HepG2 (cell line): ENCODE results near the gene DACT2. TPM values are rescaled to one million over a fixed set of nuclear protein-coding genes. Genes with fewer than 3 reads are reported as not detected.

Source experiments
- ATAC-seq: fragments of 200-7000 bp; cut with Tn5 transposase; 3 replicates; pipeline ENCODE4 v1.9.1; 2020; ENCODE audit warnings: mild to moderate bottlenecking, moderate library complexity
- BruUV-seq: library from RNA; stranded (reverse); fragments of 400-500 nt; replicated peaks from 2 replicates; lab custom pipeline; 2021; lab: Mats Ljungman, UMichigan
- CTCF ChIA-PET: fragments of 300-600 bp; formaldehyde crosslinking; extraction: SDS; loops from one replicate; lab custom pipeline; 2021; ENCODE audit warnings: low total read pairs, inconsistent platforms, low intra/inter-chr PET ratio; lab: Yijun Ruan, JAX
- POLR2A ChIA-PET: fragments of 350-600 bp; sonication (Branson Sonifier 250); formaldehyde crosslinking; loops from one replicate; lab custom pipeline; 2020; ENCODE audit warnings: antibody characterized with exemption, inconsistent platforms; lab: Yijun Ruan, JAX
- DNase-seq: peaks from one replicate; pipeline ENCODE4 v3.0.0-alpha.2; 2015; ENCODE audit warnings: low spot score
- FAIRE-seq: peaks from 3 replicates; lab custom pipeline; 2011; peaks lifted over from hg19 to GRCh38; lab: Jason Lieb, UNC
- H2AFZ ChIP-seq: one replicate; pipeline ENCODE4 v1.6.1; 2011; ENCODE audit warnings: low read length, inconsistent platforms
- H3K27ac ChIP-seq: fragments of 300-600 bp; 3 replicates; pipeline ENCODE4 v1.8.0; 2011; ENCODE audit warnings: mixed run types, mild to moderate bottlenecking, mixed read lengths, low read length, inconsistent platforms; ENCODE audit not compliant: insufficient read depth; ENCODE audit errors: extremely low read length
- H3K27me3 ChIP-seq, 2 experiments: fragments of 200-600 bp in 1 of 2; 2 replicates in 1 of 2; 3 replicates in 1 of 2; pipeline versions ENCODE4 v1.6.0 to v1.8.0; 2011; ENCODE audit warnings: low read length in 2 of 2, mild to moderate bottlenecking in 2 of 2, moderate library complexity in 2 of 2, inconsistent platforms in 1 of 2; ENCODE audit not compliant: insufficient read depth in 2 of 2, control insufficient read depth in 1 of 2
- H3K36me3 ChIP-seq, 2 experiments: fragments of 200-600 bp in 1 of 2; replicated peaks in 1 of 2; 2 replicates in 1 of 2; 3 replicates in 1 of 2; pipeline versions ENCODE4 v1.5.1 to v1.8.0; 2011; ENCODE audit warnings: low read length in 2 of 2, inconsistent platforms in 1 of 2; ENCODE audit not compliant: insufficient read depth in 2 of 2, control insufficient read depth in 1 of 2
- H3K4me1 ChIP-seq: 2 replicates; pipeline ENCODE4 v1.5.1; 2012; ENCODE audit warnings: low read length, inconsistent platforms; ENCODE audit not compliant: insufficient read depth
- H3K4me2 ChIP-seq: 2 replicates; pipeline ENCODE4 v1.6.0; 2011; ENCODE audit warnings: low read depth, low read length, inconsistent platforms
- H3K4me3 ChIP-seq, 3 experiments: fragments of 200-600 bp in 1 of 3; sonication (generic), shearing (Covaris generic) in 1 of 3; replicated peaks in 1 of 3; 2 replicates each; pipeline ENCODE4 v1.5.1; 2011 to 2016; ENCODE audit warnings: low read length in 3 of 3, inconsistent platforms in 2 of 3, low read depth in 2 of 3, mild to moderate bottlenecking in 2 of 3, control low read depth in 1 of 3, mixed read lengths in 1 of 3; ENCODE audit not compliant: insufficient read depth in 1 of 3
- H3K79me2 ChIP-seq: one replicate; pipeline ENCODE4 v1.6.1; 2011; ENCODE audit warnings: low read length, inconsistent platforms; ENCODE audit not compliant: insufficient read depth
- H3K9ac ChIP-seq: 2 replicates; pipeline ENCODE4 v1.6.0; 2011; ENCODE audit warnings: mild to moderate bottlenecking, low read depth, low read length, inconsistent platforms; ENCODE audit not compliant: insufficient read depth
- H3K9me3 ChIP-seq: 2 replicates; pipeline ENCODE4 v1.5.1; 2012; ENCODE audit warnings: mild to moderate bottlenecking, low read length
- H4K20me1 ChIP-seq: 2 replicates; pipeline ENCODE4 v1.6.0; 2011; ENCODE audit warnings: inconsistent platforms, mild to moderate bottlenecking, low read length, moderate library complexity; ENCODE audit not compliant: insufficient read depth
- HDAC1 ChIP-seq: sonication (generic); formaldehyde crosslinking; IDR thresholded peaks from 2 replicates; pipeline ENCODE4 v1.5.1; 2020; ENCODE audit warnings: mild to moderate bottlenecking, missing genetic modification reagents
- MEF2D ChIP-seq: sonication (generic); formaldehyde crosslinking; IDR thresholded peaks from 2 replicates; pipeline ENCODE4 v1.5.1; 2020; ENCODE audit warnings: mild to moderate bottlenecking, missing genetic modification reagents
- PAXIP1 ChIP-seq: sonication (generic); formaldehyde crosslinking; conservative IDR thresholded peaks from 2 replicates; pipeline ENCODE4 v1.4.0; 2020; ENCODE audit warnings: mild to moderate bottlenecking, missing genetic modification reagents, moderate library complexity
- STAG1 ChIP-seq: sonication (generic); formaldehyde crosslinking; IDR thresholded peaks from 2 replicates; pipeline ENCODE4 v1.4.0; 2020; ENCODE audit warnings: missing genetic modification reagents
- TFE3 ChIP-seq: IDR thresholded peaks from 2 replicates; pipeline ENCODE4 v1.6.1; 2016
- ZNF263 ChIP-seq: sonication (generic); formaldehyde crosslinking; IDR thresholded peaks from 2 replicates; pipeline ENCODE4 v1.4.0; 2020; ENCODE audit warnings: missing genetic modification reagents
- ZNF724P ChIP-seq: sonication (generic); formaldehyde crosslinking; IDR thresholded peaks from 2 replicates; pipeline ENCODE4 v1.8.0; 2022; ENCODE audit warnings: missing genetic modification reagents, borderline replicate concordance
- WGBS: methylation state at CpG from one replicate; pipeline ENCODE4 v1.1.6; 2017; ENCODE audit warnings: low lambda C conversion rate; 5-methylcytosine and 5-hydroxymethylcytosine counted together
- in situ Hi-C: cut with HindIII; loops from 2 replicates; pipeline ENCODE4 v1.10.0; 2017; ENCODE audit warnings: low pct_unique_long_range_greater_than_20kb; ENCODE audit not compliant: extremely low pct_ligation_motif_present
- intact Hi-C: fragments of 100-400 bp; cut with micrococcal nuclease; formaldehyde crosslinking; loops from one replicate; pipeline ENCODE4 v1.10.0; 2022; ENCODE audit not compliant: unreplicated experiment
- polyA plus RNA-seq, 8 experiments: library from polyadenylated mRNA; depleted of rRNA in 3 of 8; stranded (reverse) in 7 of 8; unstranded in 1 of 8; fragments of >200 nt; fragmentation: Illumina TruSeq in 4 of 8; extraction: Trizol in 4 of 8; gene quantifications; 2 replicates each; pipeline versions ENCODE4 v1.2.1 to v1.2.3, GENCODE V29; 2011 to 2016; ENCODE audit warnings: low read depth in 4 of 8, missing spikeins in 1 of 8, mixed read lengths in 1 of 8; ENCODE audit not compliant: insufficient read depth in 1 of 8
- total RNA-seq, 5 experiments: library from RNA; depleted of rRNA; stranded (reverse); fragments of >200 nt; fragmentation: Illumina TruSeq; extraction: Trizol; gene quantifications; 2 replicates each; pipeline ENCODE4 v1.2.3, GENCODE V29; 2016; ENCODE audit warnings: low read depth in 1 of 5
- TF ChIP-seq, protein P1 (sequence below): IDR thresholded peaks from 2 replicates; pipeline ENCODE4 v1.4.0; 2020; ENCODE audit warnings: mild to moderate bottlenecking, missing genetic modification reagents
- TF ChIP-seq, protein P2 (sequence below): sonication (generic); formaldehyde crosslinking; IDR thresholded peaks from 2 replicates; pipeline ENCODE4 v1.5.0; 2020; ENCODE audit warnings: mild to moderate bottlenecking, missing genetic modification reagents, moderate library complexity

The DACT2 gene
- total and polyA plus RNA-seq, 2 of the 13 experiments (the other 11 are each of a cell fraction or from before 2014, with no cell fraction given), result 0.15 TPM; not detected in 1

GRCh38 chr6:168347053-168347452 is 27.5 kb upstream of the DACT2 start (continued):
- TF ChIP-seq PAXIP1, result no peak
- no peak for TF ChIP-seq ZNF263 (CRISPR knock-in tag)
- no peak for TF ChIP-seq MEF2D (CRISPR knock-in tag)
- no peak for TF ChIP-seq ZNF724P (CRISPR knock-in tag)

GRCh38 chr6:168345896-168346754 is 26.5 kb upstream of the DACT2 start:
- Histone ChIP-seq H3K27ac (no peak overlapping the region), H3K9me3 (no peaks in the 10 kb centered on the region), H2AFZ (no peak overlapping the region), H3K4me1 (peaks cover 15% of the 10 kb centered on the region), H4K20me1 (no peaks in the 10 kb centered on the region), H3K36me3 (no peaks in the 10 kb centered on the region), H3K27me3 (peaks cover 0 to 17% of the 10 kb centered on the region in 2 experiments; a peak in 3 of 5 replicates), H3K9ac (no peak overlapping the region), H3K79me2 (no peaks in the 10 kb centered on the region), H3K4me3 (peak overlapping the region in 1 of 3 experiments; percentile 34; a peak in 1 of 6 replicates), H3K4me2 (peak overlapping the region; percentile 38)
- ChIA-PET POLR2A (no interaction called here), CTCF (no interaction called here)
- WGBS, result 67% methylated on average over 19 of the region's 33 CpGs
- in situ Hi-C loops, result no loop called here
- intact Hi-C loops, result no loop called here
- BruUV-seq, result no TSS peak
- FAIRE-seq (no peak), ATAC-seq (peak; percentile 68), DNase-seq (no peak)
- TF ChIP-seq TFE3 (CRISPR knock-in tag), result no peak
- no peak for TF ChIP-seq HDAC1 (CRISPR knock-in tag)
- peak; percentile 49 for TF ChIP-seq STAG1
- TF ChIP-seq, protein P1, sequence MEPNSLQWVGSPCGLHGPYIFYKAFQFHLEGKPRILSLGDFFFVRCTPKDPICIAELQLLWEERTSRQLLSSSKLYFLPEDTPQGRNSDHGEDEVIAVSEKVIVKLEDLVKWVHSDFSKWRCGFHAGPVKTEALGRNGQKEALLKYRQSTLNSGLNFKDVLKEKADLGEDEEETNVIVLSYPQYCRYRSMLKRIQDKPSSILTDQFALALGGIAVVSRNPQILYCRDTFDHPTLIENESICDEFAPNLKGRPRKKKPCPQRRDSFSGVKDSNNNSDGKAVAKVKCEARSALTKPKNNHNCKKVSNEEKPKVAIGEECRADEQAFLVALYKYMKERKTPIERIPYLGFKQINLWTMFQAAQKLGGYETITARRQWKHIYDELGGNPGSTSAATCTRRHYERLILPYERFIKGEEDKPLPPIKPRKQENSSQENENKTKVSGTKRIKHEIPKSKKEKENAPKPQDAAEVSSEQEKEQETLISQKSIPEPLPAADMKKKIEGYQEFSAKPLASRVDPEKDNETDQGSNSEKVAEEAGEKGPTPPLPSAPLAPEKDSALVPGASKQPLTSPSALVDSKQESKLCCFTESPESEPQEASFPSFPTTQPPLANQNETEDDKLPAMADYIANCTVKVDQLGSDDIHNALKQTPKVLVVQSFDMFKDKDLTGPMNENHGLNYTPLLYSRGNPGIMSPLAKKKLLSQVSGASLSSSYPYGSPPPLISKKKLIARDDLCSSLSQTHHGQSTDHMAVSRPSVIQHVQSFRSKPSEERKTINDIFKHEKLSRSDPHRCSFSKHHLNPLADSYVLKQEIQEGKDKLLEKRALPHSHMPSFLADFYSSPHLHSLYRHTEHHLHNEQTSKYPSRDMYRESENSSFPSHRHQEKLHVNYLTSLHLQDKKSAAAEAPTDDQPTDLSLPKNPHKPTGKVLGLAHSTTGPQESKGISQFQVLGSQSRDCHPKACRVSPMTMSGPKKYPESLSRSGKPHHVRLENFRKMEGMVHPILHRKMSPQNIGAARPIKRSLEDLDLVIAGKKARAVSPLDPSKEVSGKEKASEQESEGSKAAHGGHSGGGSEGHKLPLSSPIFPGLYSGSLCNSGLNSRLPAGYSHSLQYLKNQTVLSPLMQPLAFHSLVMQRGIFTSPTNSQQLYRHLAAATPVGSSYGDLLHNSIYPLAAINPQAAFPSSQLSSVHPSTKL (CRISPR knock-in tag), result 0 out of 2 replicates have a peak, but pooled peaks have one; percentile 19
- TF ChIP-seq, protein P2, sequence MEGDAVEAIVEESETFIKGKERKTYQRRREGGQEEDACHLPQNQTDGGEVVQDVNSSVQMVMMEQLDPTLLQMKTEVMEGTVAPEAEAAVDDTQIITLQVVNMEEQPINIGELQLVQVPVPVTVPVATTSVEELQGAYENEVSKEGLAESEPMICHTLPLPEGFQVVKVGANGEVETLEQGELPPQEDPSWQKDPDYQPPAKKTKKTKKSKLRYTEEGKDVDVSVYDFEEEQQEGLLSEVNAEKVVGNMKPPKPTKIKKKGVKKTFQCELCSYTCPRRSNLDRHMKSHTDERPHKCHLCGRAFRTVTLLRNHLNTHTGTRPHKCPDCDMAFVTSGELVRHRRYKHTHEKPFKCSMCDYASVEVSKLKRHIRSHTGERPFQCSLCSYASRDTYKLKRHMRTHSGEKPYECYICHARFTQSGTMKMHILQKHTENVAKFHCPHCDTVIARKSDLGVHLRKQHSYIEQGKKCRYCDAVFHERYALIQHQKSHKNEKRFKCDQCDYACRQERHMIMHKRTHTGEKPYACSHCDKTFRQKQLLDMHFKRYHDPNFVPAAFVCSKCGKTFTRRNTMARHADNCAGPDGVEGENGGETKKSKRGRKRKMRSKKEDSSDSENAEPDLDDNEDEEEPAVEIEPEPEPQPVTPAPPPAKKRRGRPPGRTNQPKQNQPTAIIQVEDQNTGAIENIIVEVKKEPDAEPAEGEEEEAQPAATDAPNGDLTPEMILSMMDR (CRISPR knock-in tag), result peak; percentile 55
